ENCODE results near the gene PHYKPL.

PHYKPL gene

DNA sequence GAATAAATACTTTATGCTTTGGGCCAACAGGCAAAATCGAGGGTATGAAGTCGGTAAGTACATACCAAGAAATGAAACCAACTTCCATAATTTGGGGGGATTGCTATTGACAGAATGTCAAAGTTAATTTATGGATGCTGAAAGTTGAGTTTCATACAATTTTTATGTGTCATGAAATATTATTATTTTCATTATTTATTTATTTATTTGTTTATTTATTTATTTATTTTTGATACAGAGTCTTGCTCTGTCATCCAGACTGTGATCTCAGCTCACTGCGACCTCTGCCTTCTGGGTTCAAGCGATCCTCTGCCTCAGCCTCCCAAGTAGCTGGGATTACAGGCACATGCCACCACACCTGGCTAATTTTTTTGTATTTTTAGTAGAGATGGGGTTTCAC, 40.9 kb downstream of the PHYKPL start:
- no peak overlapping the region for H3K4me3 ChIP-seq (IDR thresholded peaks at IDR 0.05; ENCODE audit: insufficient read depth, low read depth, low read length)
- no peak overlapping the region for H3K4me2 ChIP-seq
- H3K27ac ChIP-seq: no peak overlapping the region
- H3K9ac ChIP-seq: no peak overlapping the region
- H3K27me3 ChIP-seq (ENCODE audit: insufficient read depth, low read depth): no peaks in the 10 kb centered on the region
- no peaks in the 10 kb centered on the region for H4K20me1 ChIP-seq (ENCODE audit: insufficient read depth)
- H3K79me2 ChIP-seq (ENCODE audit: insufficient read depth, low read depth): no peaks in the 10 kb centered on the region
- H3K36me3 ChIP-seq (ENCODE audit: insufficient read depth): no peaks in the 10 kb centered on the region
- TF ChIP-seq, protein P1, sequence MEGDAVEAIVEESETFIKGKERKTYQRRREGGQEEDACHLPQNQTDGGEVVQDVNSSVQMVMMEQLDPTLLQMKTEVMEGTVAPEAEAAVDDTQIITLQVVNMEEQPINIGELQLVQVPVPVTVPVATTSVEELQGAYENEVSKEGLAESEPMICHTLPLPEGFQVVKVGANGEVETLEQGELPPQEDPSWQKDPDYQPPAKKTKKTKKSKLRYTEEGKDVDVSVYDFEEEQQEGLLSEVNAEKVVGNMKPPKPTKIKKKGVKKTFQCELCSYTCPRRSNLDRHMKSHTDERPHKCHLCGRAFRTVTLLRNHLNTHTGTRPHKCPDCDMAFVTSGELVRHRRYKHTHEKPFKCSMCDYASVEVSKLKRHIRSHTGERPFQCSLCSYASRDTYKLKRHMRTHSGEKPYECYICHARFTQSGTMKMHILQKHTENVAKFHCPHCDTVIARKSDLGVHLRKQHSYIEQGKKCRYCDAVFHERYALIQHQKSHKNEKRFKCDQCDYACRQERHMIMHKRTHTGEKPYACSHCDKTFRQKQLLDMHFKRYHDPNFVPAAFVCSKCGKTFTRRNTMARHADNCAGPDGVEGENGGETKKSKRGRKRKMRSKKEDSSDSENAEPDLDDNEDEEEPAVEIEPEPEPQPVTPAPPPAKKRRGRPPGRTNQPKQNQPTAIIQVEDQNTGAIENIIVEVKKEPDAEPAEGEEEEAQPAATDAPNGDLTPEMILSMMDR (conservative IDR thresholded peaks at IDR 0.05; ENCODE audit: low read depth, low read length): no peak
- no peak overlapping the region for H2AFZ ChIP-seq (ENCODE audit: low read depth)
- H3K4me1 ChIP-seq (ENCODE audit: low read depth, poor library complexity, severe bottlenecking): no peaks in the 10 kb centered on the region

DNA sequence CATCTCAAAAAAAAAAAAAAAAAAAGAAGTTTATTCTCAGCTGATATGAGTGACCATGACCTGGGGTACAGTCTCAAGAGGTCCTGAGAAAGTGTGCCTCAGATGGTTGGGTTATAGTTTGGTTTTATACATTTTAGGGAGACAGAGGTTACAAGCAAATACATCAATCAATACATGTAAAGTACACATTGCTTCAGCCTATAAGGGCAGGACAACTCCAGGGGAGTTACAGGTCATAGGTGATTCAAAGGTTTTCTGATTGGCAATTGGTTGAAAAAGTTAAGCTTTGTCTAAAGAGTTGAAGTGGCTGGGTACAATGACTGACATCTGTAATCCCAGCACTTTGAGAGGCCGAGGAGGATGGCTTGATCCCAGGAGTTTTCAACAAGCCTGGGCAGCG, 43.2 kb downstream of the PHYKPL start:
- H3K4me2 ChIP-seq: no peak overlapping the region
- H3K79me2 ChIP-seq (ENCODE audit: insufficient read depth, low read depth): no peaks in the 10 kb centered on the region
- no peak overlapping the region for H3K4me3 ChIP-seq (IDR thresholded peaks at IDR 0.05; ENCODE audit: insufficient read depth, low read depth, low read length)
- TF ChIP-seq, protein P1 (conservative IDR thresholded peaks at IDR 0.05; ENCODE audit: low read depth, low read length): no peak
- no peaks in the 10 kb centered on the region for H3K4me1 ChIP-seq (ENCODE audit: low read depth, poor library complexity, severe bottlenecking)
- H2AFZ ChIP-seq (ENCODE audit: low read depth): no peak overlapping the region
- no peaks in the 10 kb centered on the region for H4K20me1 ChIP-seq (ENCODE audit: insufficient read depth)
- H3K27me3 ChIP-seq (ENCODE audit: insufficient read depth, low read depth): no peaks in the 10 kb centered on the region
- H3K9ac ChIP-seq: no peak overlapping the region
- H3K27ac ChIP-seq: no peak overlapping the region
- no peaks in the 10 kb centered on the region for H3K36me3 ChIP-seq (ENCODE audit: insufficient read depth)

DNA sequence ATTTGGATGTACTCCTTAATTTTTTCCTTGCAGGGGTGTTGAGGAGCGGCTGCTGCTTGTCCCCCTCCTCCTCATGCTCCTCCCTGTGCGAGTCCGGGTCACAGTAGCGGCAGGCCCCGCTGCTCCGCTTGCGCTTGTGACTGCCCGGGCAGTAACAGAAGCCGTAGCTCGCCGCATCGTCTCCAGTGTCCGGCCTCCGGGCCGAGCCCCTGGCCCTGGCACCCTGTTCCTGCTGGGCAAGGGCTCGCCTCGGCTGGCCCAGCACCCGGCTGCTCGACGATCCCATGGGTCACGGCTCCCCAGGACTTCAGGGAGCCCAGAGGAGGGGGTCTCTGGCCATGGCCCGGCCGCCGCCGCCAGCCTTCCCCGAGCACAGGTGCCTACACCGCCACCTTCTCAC, 45.6 kb downstream of the PHYKPL start, which contains the start of gene GMCL2:
Gene GMCL2 (minus strand): TSS at position 358 of the 400 bp plus-strand sequence. CDS start 72 bp downstream, at position 286.
- Histone ChIP-seq H3K79me2 (ENCODE audit: insufficient read depth, low read depth) (no peaks in the 10 kb centered on the region), H3K36me3 (ENCODE audit: insufficient read depth) (no peaks in the 10 kb centered on the region), H3K9ac (no peak within 1 kb of the TSS), H3K4me2 (no peak within 1 kb of the TSS), H2AFZ (ENCODE audit: low read depth) (no peak within 1 kb of the TSS), H3K27me3 (ENCODE audit: insufficient read depth, low read depth) (no peaks in the 10 kb centered on the region), H4K20me1 (ENCODE audit: insufficient read depth) (no peaks in the 10 kb centered on the region), H3K27ac (no peak within 1 kb of the TSS), H3K4me1 (ENCODE audit: low read depth, poor library complexity, severe bottlenecking) (no peaks in the 10 kb centered on the region), H3K4me3 (IDR thresholded peaks at IDR 0.05; ENCODE audit: insufficient read depth, low read depth, low read length) (no peak within 1 kb of the TSS)
- TF ChIP-seq, protein P1 (conservative IDR thresholded peaks at IDR 0.05; ENCODE audit: low read depth, low read length): no peak

DNA sequence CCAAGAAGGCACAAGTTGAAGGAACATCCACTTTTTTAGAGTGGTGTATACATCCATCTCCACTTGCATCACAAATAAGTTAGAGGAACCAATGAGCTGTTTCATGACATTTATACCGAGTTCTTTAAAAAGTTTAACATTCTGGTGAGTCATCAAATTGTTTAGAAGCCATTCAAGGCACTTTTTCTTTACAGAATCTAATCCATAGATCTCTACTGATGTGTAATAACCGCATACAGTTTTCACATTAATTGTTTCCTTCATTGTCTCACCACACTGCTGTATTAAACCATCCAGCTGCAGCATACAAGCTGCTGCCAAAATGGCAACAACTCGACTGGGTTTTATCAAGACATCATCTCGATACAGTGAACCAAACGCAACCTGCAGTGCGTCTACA, 46.2 kb downstream of the PHYKPL start:
- no peaks in the 10 kb centered on the region for H3K4me1 ChIP-seq (ENCODE audit: low read depth, poor library complexity, severe bottlenecking)
- H4K20me1 ChIP-seq (ENCODE audit: insufficient read depth): no peaks in the 10 kb centered on the region
- no peaks in the 10 kb centered on the region for H3K79me2 ChIP-seq (ENCODE audit: insufficient read depth, low read depth)
- TF ChIP-seq, protein P1 (conservative IDR thresholded peaks at IDR 0.05; ENCODE audit: low read depth, low read length): no peak
- no peak overlapping the region for H3K27ac ChIP-seq
- H3K9ac ChIP-seq: no peak overlapping the region
- H3K36me3 ChIP-seq (ENCODE audit: insufficient read depth): no peaks in the 10 kb centered on the region
- H3K4me3 ChIP-seq (IDR thresholded peaks at IDR 0.05; ENCODE audit: insufficient read depth, low read depth, low read length): no peak overlapping the region
- H3K4me2 ChIP-seq: no peak overlapping the region
- H3K27me3 ChIP-seq (ENCODE audit: insufficient read depth, low read depth): no peaks in the 10 kb centered on the region
- no peak overlapping the region for H2AFZ ChIP-seq (ENCODE audit: low read depth)

Measured in KMS-11 (cell line).